Cardiac muscle cell (in vitro differentiated cells and primary cell): ENCODE data around the gene SLC35F2. TPM values are rescaled to one million over a fixed set of nuclear protein-coding genes. Genes with fewer than 3 reads are reported as not detected.
"Not testable (repeated sequence)": the region's sequence is repeated elsewhere in the genome, so short reads cannot be mapped to it uniquely, and the experiment has no call there.

Experiments
- DNase-seq, 2 donors: peaks; one replicate each; pipeline versions ENCODE4 v3.0.0 to v3.0.0-alpha.2; 2010 to 2017; ENCODE audit warnings: low read depth in 1 of 2, low spot score in 1 of 2
- H3K27ac ChIP-seq: fragments of 200-600 bp; sonication (generic); 2 replicates; pipeline ENCODE4 v1.5.1; 2016
- H3K27me3 ChIP-seq: fragments of 200-600 bp; sonication (generic); 2 replicates; pipeline ENCODE4 v1.6.0; 2016; ENCODE audit warnings: control low read depth
- H3K36me3 ChIP-seq: fragments of 200-600 bp; sonication (generic); 2 replicates; pipeline ENCODE4 v1.5.1; 2016; ENCODE audit warnings: control low read depth
- H3K4me1 ChIP-seq: fragments of 200-600 bp; sonication (generic); 2 replicates; pipeline ENCODE4 v1.8.1; 2017; ENCODE audit warnings: low read depth, mild to moderate bottlenecking, mixed run types
- H3K4me3 ChIP-seq: fragments of 200-600 bp; sonication (generic); 2 replicates; pipeline ENCODE4 v1.5.1; 2016; ENCODE audit warnings: mild to moderate bottlenecking
- H3K9me3 ChIP-seq: fragments of 200-600 bp; sonication (generic); 2 replicates; pipeline ENCODE4 v1.5.1; 2017; ENCODE audit warnings: low read depth, mild to moderate bottlenecking, control low read depth
- CTCF ChIP-seq: IDR thresholded peaks from 2 replicates; pipeline ENCODE4 v1.5.1; 2012; ENCODE audit warnings: low read depth, mild to moderate bottlenecking, low read length
- polyA plus RNA-seq: library from polyadenylated mRNA; unstranded; fragments of >200 nt; fragmentation: Nextera tagmentation; extraction: Ambion mirVana; gene quantifications from 2 replicates; pipeline ENCODE4 v1.2.1, GENCODE V29; 2016
- total RNA-seq: library from RNA; depleted of rRNA; stranded (reverse); fragments of >200 nt; gene quantifications from 2 replicates; pipeline ENCODE4 v1.2.3, GENCODE V29; 2016

Gene SLC35F2
- total and polyA plus RNA-seq, 2 experiments from 2014 or later, result 6.9 to 10.1 TPM

DNA sequence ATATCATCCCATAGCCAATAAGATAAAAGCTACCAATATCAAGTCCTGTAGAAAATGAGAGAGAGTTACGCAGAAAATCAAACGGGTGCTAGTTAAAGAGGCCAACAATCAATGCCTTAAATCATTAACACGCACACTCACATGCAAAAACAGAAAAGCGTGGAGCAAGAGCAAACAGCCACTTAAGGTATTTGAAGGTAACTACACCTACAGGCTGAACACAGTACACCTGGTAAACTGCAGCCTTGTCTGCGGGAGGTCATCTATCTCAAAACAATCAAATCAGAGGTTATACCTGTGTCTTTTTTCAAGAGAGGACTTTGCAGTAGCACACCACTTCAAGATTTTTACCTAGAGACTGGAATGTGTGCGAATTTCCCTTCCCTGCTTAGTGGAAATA, 23.6 kb downstream of the SLC35F2 start:
- TF ChIP-seq CTCF, result no peak
- H3K9me3 ChIP-seq, result no peaks in the 10 kb centered on the region
- no peaks in the 10 kb centered on the region for H3K36me3 ChIP-seq

DNA sequence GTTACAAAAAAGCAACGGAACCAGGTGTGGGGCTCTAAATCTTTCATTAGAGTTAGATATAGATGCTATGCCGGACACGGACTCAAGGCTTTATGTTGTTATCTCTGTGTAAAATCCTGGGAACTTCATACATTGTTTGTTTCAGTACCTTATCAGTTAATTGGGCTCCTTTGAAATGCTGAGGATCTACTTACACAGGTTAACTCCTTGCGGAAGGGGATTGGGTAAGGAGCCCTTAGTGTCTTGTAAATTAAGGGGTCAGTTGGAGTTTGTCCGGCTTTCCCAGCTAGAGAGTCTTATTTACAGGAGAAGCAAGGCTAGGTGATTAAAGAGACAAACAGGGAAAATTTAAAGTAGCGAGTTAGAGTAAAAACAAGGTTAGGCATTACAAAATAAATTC, 24.7 kb downstream of the SLC35F2 start:
- DNase-seq, H3K27ac ChIP-seq, H3K36me3 ChIP-seq, H3K4me1 ChIP-seq, H3K27me3 ChIP-seq, H3K4me3 ChIP-seq, H3K9me3 ChIP-seq: not testable (repeated sequence)

More for the DNA sequence above, 23.6 kb downstream of the SLC35F2 start:
- Histone ChIP-seq H3K4me3 (no peak overlapping the region), H3K27ac (no peak overlapping the region), H3K4me1 (no peaks in the 10 kb centered on the region), H3K27me3 (no peaks in the 10 kb centered on the region)
- no peak for DNase-seq

GRCh38 chr11:107830915-107831540, 27.6 kb downstream of the SLC35F2 start:
- Histone ChIP-seq H3K36me3 (no peaks in the 10 kb centered on the region), H3K9me3 (no peaks in the 10 kb centered on the region), H3K4me3 (no peak overlapping the region), H3K4me1 (no peaks in the 10 kb centered on the region), H3K27ac (no peak overlapping the region), H3K27me3 (no peaks in the 10 kb centered on the region)
- DNase-seq, result no peak
- no peak for TF ChIP-seq CTCF

GRCh38 chr11:107827041-107827440, 31.5 kb downstream of the SLC35F2 start:
- Histone ChIP-seq H3K9me3 (no peaks in the 10 kb centered on the region), H3K4me3 (no peak overlapping the region), H3K4me1 (no peaks in the 10 kb centered on the region), H3K27me3 (no peaks in the 10 kb centered on the region), H3K36me3 (no peaks in the 10 kb centered on the region), H3K27ac (no peak overlapping the region)
- TF ChIP-seq CTCF, result no peak
- DNase-seq, result no peak

DNA sequence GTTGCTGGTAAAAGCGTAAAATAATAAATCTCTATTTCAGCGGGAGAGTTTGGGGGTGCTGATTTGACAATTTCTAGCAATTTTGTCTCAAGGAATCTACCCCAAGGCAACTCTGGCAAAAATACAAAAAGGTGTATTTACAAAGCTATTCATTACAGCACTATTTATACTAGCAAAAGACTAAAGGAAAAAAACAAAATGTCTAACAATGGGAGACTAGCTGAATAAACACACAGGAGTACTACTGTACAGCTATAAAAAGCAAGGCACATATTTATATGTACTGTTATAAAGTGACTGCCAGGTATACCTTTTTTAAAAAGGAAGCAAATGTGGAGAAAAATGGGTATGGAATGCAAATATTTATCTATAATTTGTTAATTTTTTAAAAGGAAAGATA, 32.7 kb downstream of the SLC35F2 start:
- Histone ChIP-seq H3K27me3 (no peaks in the 10 kb centered on the region), H3K4me1 (no peaks in the 10 kb centered on the region), H3K27ac (no peak overlapping the region), H3K4me3 (no peak overlapping the region), H3K9me3 (no peaks in the 10 kb centered on the region), H3K36me3 (no peaks in the 10 kb centered on the region)
- no peak for TF ChIP-seq CTCF
- no peak for DNase-seq

GRCh38 chr11:107824668-107825369, 33.8 kb downstream of the SLC35F2 start:
- Histone ChIP-seq H3K9me3 (no peaks in the 10 kb centered on the region), H3K4me3 (no peak overlapping the region), H3K36me3 (no peaks in the 10 kb centered on the region), H3K27ac (no peak overlapping the region), H3K4me1 (no peaks in the 10 kb centered on the region), H3K27me3 (no peaks in the 10 kb centered on the region)
- TF ChIP-seq CTCF, result no peak
- DNase-seq, result no peak
